Activated CD4-positive, alpha-beta T cell treated with anti-CD3 and anti-CD28 coated beads, Interleukin-10, Interleukin-2, amounts not matched to agents 100 ng/mL and 50 ng/mL, durations not matched to agents 16 hours and 8 hours (primary cell): ENCODE data around the gene LSM3.

Source experiments
- DNase-seq: peaks from one replicate; pipeline ENCODE4 v3.0.0-alpha.2; 2020

LSM3 gene

DNA sequence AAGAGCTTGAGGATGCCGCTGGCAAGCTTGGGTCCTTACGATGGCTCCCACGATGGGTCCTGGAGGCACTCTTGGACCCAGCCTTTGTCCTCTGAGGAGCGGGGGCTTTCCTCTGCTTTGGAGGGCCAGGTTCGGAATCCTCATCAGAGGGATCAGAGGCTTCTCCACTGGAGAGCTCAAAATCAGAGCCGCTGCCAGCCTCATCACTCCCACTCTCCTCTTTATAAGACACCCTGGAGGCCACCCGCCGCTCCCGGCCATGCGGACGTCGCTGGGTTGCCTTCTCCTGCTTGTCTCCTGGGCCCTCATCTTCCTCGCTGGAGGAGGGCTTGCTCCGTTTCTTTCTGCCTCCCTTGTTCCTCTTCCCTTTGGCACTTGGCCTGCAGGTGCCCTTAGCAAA is 20.2 kb upstream of the LSM3 start:
- no peak for DNase-seq

DNA sequence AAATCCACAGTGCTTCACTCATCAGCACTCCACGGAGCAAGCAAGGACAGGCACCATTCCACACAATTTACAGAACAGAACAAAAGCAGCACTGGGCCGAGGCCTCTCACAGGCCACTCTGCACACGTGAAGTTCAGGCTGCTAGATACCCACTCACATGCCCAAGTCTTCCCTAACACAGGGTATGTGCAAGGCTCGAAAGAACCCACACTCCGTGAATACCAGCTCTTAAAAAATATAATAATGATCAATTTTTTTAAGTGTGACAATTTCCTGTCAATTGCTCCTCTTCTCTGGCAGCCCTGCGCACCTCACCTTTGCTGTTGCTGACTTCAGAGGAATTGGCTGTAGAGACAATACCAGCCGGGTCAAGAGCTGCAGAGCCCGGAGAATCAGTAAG is 19.2 kb upstream of the LSM3 start:
- no peak for DNase-seq

DNA sequence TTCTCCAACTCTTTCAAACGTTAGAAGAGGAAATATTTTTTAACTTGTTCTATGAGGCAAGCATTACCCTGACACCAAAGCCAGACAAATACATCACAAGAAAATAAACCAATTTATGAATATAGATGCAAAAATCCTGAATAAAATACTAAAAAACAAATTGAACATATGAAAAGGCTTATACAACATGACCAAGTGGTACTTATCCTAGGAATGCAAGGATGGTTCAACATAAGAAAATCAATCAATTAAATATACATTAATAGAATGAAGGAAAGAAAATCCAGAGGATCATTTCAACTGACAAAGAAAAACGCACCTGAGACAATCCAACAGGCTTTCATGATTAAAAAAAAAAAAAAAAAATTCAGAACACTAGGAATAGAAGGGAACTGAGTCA is 17.3 kb upstream of the LSM3 start:
- no peak for DNase-seq

DNA sequence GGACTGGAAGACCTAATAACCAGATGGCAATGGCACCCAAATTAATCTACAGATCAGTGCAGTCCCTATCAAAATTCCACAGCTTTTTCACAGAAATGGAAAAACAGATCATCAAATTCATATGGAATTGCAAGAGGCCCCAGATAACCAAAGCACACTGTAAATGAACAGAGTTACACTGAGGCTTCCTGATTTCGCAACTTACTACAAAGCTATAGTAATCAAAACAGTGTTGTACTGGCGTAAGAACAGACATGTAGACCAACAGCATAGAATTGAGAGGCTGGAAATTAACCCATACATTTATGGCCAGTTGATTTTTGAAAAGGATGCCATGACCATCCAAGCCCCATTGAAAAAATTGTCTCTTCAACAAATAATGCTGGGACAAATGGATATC is 16.4 kb upstream of the LSM3 start:
- DNase-seq: no peak

DNA sequence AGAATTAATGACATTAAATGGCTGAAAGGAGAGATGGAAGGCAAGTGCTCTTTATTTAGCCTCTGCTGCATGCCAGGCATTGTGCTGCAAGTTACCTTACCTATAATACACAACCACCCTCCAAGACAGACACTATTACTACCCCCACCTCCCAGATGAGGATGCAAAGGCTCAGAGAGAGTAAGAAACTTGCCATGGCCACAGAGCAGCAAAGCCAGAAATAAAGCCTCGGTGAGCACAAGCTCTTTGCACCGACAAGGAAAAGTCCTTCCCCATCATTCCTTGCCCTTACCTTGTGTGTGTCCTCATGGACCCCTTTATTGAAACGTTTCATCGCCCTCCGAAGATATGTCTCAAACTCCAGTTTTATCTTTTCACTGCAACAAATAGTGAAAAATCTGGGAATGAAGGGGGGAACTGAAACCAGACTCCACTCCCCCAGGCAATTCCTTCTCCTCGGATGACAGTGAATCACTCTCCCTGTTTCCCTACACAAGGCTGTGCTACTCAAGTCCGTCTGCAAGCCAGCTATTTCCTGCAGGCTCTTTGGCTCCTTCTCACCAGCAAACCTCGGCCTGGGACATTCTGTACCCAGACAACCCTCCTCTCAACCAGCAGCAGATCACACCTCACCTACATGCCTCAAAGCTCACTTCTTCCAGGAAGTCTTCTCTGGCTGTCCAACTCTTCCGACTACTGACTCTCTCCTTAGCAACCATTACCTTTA is 11.6 kb upstream of the LSM3 start:
- no peak for DNase-seq

DNA sequence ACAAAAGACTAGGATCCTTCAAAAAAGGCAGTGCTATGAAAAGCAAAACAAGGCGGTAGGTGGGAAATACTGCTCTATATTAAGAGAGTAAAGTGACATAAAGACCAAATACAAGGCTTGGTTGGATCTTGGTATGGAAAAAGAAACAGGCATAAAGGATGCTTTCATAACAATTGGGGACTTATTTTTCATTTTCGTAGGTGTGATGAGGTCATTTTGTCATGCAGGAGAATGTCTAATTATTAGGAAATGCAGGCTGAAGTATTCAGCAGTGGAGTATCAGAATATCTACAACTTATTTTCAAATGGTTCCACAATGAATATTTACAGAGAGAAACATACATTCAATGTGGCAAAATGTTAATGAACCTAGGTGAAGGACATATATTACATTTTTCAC is 9.2 kb upstream of the LSM3 start:
- DNase-seq: no peak

DNA sequence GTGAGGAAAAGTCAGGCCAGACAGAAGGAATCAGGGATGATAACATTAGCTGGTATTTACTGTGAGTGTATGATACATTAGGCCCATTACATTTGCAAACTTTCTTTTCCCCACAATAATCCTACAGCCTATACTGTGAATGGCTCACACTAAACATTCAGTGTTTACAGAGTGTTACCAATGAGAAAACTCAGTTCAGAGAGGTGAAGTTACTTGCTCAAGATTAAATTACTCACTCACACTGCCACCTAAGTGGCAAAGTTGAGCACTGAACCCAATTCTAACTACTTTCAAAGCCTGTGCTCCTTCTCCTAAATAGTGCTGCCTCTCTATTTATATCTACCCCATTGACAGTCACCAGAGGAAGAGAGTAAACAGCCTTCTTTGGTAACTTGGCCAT is 8.7 kb upstream of the LSM3 start:
- no peak for DNase-seq

DNA sequence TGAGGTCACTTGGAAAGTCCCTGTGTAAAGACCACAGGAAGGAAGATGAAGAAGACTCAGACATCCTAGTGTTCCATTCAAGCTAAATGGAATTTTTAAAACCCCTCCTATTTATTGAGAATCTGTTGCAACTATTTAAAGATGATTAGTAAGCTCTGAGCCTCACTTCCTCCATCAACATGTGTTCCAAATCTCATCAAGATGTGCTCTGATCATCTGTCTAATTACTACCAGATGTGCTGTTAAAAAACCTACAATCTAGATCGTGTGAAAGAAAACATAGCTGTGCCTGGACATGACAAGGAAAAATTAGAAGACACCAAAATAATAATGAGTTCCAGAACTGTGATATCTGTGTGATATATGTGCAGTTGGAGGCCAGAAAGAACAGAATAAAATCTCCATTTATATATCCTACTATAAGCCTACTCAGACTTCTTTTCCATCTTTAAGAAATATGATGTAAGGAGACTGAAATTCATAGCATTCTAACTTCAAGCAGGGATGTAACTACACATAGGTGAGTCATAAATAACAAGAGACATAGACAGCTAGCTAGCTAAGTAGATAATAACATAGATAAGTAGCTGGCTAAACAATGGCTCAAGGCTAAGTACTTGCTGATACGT is 8.0 kb upstream of the LSM3 start:
- no peak for DNase-seq

DNA sequence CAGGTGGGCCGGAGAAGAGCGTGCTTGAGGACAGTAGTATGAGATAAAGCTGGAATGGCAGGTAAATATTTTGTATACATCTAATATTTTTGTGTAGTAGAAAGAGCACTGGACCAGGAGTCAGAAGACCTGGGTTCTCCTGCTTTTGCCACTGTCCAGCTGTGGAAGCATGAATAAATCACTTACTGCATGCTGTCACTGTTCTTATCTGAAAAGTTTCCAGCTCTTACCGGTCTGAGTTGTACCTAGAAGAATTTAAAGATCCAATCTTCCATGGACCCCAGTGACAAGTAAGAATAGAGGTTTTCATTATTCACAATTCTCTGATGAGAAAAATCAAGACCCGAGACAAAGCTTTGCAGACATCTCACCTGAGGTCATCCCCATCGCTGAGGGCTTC is 6.1 kb upstream of the LSM3 start:
- no peak for DNase-seq

DNA sequence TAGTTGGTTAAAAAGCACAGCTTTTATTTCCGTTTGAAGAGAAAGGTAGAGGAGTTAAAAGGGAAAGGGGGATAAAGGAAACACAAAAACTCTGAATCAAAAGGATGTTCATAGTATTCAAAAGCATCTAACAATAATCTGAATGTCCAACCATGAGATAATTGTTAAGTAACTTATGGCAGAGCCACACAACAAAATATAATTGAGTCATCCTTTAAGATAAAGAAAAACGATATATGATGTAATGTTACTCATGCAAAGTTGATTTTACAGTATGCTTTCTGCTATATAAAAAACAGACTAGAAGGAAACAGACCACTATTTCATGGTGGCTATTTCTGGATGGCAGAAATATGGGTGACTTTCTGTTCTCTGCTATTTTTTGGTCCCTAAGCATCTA is 4.1 kb upstream of the LSM3 start:
- no peak for DNase-seq

DNA sequence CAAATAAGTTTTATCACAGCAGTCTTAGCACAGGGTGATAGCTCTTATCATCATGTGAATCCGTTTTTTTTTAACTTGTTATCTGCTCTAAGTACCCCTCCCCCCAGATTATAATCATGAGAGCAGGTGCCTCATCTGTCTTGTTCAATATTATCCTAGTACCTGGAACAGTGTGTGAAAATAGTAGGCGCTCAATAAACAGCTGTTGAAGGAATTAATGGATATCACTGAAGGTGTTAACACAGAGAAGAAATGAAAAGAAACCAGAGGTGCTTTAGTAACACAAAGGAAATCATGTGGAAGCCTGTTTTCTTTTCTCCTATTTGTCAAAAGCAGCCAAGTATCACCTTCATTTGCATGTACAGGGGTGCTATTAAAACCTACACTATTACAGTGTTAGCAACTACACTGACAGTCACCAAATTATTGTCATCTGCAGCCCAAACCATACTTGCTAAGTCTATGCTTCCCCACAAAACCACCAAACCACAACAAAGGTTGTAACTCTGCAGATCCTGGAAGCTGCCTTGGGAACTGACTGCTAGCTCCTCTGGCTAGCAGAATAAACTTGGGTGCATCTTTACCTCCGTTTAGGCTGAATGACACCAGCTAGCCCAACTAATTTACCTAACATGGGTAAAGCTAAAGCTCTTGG is 3.1 kb upstream of the LSM3 start:
- DNase-seq: peak; percentile 85

DNA sequence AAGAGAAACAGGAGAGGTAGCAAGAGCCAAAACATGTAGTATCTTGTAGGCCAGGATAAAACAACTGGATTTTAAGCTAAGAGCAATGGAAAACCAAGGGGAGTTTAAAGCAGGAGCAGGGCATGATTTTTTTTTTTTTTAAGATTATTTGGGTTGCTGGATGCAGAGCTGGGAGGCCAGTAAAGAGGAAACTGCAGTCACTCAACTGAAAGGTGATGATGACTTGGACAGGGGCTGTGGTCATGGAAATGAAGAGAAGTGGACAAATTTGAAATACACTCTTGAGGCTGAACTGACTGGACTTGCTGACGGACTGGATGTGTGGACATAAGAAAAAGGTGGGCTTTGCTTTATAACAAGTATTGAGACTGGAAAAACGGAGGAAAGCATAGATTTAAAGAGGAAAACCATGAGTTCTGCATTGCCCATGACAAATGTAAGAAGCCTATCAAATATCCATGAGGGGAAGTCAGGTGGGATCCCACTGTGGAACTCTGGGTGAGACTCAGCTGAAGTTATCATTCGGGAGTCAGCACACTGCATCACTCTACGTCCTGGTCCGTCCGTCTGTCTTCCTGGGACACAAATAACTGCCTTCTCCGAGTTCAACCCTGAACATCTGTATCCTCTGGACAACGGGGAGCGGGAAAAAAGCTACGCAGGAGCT is 904 bp upstream of the LSM3 start:
- DNase-seq: peak; percentile 20

DNA sequence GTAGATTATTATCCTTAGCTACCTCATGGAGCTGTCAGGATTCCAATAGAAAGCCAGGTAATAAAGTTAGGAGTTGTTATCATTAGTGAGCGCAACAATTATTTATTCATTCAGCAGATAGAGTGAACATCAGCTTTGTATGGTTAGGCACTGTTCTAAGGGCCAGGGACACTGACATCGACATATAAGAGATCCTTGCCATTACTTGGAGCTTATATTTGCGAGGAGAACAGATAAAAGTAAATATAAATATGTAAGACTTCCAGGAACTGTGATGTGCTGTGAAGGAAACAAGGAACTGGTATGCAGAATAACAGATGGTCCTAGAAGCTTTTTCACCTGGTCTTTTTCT is 473 bp downstream of the LSM3 start:
- no peak for DNase-seq

DNA sequence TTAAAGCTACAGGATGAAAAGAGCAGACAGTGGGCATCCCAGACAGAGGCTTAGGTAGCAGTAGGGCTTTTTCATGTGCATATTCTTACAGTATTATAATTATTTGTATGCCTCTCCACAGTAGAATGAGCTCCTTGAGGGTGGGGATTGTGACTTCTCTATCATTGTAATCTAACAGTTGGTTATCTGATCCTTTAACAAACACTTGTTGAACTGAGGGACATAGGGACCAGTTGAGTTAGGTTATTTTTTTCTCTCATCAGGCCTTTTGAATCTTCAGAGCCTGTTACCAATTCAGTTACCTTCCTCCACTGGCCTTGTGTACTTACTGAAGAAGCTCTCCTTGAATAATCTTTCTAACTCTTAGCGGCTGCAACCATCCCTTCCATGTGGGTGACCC is 1.2 kb downstream of the LSM3 start:
- no peak for DNase-seq

DNA sequence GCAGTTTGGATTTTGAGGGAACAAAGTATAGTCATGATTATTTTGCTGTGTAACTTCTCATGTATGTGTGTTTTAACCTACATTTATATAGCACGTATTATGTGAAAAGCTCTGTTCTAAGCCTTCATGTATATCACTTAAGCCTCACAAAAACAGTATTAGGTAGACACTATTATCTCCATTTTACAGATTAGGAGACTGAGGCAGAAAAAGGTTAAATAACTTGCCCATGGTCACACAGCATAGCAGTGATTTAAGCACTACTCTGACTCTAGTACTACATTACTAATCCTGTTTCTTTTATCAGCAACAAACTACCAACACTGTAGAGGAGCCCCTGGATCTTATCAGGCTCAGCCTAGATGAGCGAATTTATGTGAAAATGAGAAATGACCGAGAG is 2.6 kb downstream of the LSM3 start:
- no peak for DNase-seq

DNA sequence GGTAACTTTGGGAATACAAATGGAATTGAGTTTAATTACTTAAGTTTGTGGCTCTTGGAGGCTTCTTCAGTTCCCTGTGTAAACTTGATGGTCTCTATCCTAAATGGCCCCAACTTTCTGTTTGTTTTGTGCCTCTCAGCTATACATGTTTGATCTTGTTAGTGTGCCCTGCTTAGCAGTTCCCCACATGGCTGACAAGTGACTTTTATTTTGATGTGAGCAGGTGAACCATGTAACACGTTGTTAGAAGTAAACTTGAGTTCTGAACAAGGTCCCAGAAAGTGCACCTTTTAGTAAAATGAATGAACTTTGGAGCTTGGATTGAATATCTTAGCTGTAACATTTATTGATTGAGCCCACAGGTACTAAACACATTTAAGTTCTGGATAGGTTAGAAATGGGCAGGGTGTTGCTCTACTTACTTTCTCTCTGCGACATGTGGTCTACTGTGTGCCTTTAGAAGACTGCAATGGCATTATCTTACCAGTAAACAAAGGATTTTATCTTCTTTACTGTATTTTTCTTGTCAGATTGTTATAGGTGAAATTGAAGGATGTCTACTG is 4.5 kb downstream of the LSM3 start:
- no peak for DNase-seq

DNA sequence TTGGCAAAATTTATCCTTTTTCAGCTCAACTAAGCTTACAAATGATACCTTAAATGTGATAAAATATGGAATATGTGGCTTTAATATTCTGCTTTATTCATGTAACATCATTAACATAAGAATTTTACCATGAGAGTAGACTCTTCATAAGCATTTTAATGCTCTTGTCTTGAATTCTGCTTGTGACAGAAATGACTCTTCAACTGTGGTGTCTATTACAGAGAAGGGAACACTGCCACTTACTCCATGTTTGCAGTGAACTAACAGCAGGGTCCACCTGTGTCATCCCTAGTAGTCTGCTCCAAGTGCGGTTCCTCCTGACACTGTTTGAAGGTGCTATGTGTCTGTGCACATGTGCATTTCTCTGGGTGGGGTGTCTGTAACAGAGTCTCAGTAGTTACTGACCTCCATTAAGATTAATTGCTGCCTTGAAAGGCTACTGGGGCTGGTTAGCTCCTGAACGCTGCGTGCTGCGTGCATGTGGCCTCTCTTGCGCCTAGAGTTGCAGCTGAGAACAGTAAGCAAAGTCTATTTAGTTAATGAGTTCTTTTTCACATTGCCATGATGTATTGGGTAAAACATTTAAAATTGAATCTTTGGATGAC is 8.3 kb downstream of the LSM3 start:
- DNase-seq: no peak

DNA sequence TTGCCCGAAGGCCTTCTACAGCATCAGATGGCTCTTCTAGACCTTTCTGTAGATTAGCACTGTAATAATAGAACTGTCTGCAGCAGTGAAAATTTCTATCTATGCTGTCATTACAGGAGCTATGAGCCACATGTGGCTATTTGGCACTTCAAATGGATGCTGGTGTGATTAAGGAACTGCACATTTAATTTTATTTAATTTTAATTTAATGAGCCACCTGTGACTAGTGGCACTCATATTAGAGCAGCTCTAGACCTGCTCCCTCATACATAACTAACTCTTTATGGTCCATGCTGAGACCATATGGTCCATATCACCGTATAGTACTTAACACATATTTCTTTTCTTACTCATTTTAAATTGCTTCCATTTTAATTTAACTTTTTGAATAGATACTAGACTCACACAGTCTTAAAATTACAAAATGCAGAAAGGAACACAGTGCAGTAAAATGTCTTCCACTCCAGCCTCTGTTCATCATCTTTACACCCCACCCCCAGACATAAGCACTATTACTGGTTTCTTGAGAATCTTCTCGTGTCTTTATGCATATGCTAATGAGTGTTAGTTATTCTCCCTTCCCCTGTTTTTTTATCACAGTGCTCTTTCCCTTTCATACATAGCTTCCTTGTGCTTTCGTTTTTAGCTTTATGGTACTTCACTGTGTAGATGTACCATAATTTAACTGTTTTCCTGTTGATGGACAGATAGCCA is 9.6 kb downstream of the LSM3 start:
- no peak for DNase-seq

DNA sequence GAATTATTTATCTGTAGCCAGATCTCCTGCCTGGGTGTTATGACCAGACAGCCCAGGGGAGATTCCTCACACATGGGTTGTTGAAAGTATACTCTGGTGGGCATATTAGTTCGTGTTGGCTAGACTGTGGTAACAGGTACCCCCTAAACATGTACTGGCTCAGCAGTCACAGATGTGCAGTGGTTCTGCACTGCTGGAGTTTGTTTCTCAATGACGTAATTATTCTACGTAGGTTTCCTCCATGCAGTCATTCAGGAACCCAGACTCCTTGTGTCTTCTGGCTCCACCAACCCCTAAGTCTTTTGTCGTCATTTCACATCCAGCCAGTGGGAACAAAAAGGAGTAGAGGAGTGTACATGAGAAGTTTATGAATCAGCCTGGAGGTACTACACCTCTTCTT is 16.2 kb downstream of the LSM3 start:
- no peak for DNase-seq

DNA sequence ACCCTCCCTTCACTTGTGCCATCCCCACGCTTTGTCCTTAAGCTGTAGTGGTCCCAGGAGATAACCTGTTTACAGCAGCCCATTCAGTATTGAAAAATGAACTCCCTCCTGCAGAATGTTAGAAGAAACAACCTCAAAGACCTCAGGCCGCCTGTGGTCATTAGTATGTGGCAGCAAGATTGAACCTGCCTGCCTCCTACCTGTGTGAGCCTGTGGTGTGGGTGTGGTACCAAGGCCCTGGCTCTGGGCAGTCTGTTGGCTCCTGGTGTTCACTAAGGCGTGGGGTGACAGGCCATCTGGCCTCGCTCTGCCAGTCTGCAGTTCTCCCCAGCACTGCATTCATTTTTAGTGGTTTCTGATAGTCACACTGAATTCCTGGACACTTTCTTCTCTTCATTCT is 21.0 kb downstream of the LSM3 start:
- no peak for DNase-seq

DNA sequence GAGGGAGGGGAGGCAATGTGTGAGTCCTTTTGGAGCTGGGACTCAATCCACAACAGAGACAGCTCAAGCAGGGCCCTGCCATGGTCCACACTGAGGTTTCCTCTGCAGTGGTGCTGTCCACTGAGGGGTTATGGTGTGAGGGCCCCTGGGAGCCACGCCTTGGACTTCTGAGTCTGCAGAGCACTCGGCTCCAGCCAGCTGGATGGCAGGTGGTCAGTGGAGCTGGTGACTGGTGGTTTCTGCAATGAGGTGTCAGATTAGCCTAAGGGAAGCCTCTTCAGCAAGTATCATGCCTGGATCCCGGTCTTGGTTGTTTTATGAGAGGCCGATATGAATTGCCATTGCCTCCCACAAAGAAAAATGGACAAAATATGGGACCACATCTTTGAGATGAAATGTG is 21.7 kb downstream of the LSM3 start:
- no peak for DNase-seq

DNA sequence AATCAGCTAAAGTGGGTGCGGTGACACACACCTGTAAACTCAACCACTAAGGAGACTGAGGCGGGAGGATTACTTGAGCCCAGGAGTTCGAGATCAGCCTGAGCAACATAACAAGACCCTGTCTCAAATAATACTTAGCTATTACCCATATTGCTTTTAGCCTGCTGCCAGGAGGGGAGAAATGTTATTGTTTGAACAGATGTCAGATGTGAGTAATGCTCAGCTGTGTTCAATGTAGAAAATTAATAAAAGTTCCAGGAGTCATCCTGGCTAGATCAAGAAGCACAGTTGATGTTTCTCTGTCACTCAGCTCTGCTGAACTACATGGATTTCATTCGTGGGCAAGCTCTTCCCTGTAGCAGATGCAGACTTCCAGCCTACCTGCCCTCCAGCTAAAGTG is 22.2 kb downstream of the LSM3 start:
- DNase-seq: no peak
